Type B pancreatic cell (in vitro differentiated cells): ENCODE measurements around the gene CRYBB1. TPM values are rescaled to one million over a fixed set of nuclear protein-coding genes. Genes with fewer than 3 reads are reported as not detected.
A peak's percentile ranks its signal among the peaks of the same experiment; 100 is the strongest.

Experiments used
- DNase-seq: peaks from one replicate; pipeline ENCODE4 v3.0.0; 2021; ENCODE audit warnings: mixed read lengths; ENCODE audit not compliant: unreplicated experiment; ENCODE audit errors: extremely low spot score
- H3K27ac Mint-ChIP-seq: 2 replicates; pipeline ENCODE4 v1.8.0; 2021; ENCODE audit warnings: mild to moderate bottlenecking, mixed read lengths
- H3K27me3 Mint-ChIP-seq: 2 replicates; pipeline ENCODE4 v1.8.0; 2021; ENCODE audit warnings: mixed read lengths
- H3K36me3 Mint-ChIP-seq: 2 replicates; pipeline ENCODE4 v1.8.0; 2021; ENCODE audit warnings: mixed read lengths
- H3K4me1 Mint-ChIP-seq: one replicate; pipeline ENCODE4 v1.8.0; 2021; ENCODE audit warnings: mixed read lengths; ENCODE audit not compliant: unreplicated experiment
- H3K4me3 Mint-ChIP-seq: 2 replicates; pipeline ENCODE4 v1.8.0; 2021; ENCODE audit warnings: mild to moderate bottlenecking, mixed read lengths
- H3K9me3 Mint-ChIP-seq: 2 replicates; pipeline ENCODE4 v1.8.0; 2021; ENCODE audit warnings: mixed read lengths
- total RNA-seq: library from RNA; stranded (reverse); gene quantifications from 2 replicates; pipeline ENCODE4 v1.2.1, GENCODE V29; 2021; ENCODE audit warnings: low replicate concordance
- TF ChIP-seq, protein P1 (sequence below): fragments of 200-600 bp; sonication (generic); conservative IDR thresholded peaks from 2 replicates; pipeline ENCODE4 v1.5.0; 2021; ENCODE audit warnings: antibody characterized with exemption, mild to moderate bottlenecking

Gene CRYBB1
- total RNA-seq, 1 donor from 2014 or later, result 4.6 TPM

- no peak overlapping the region for H3K4me3 Mint-ChIP-seq
- no peaks in the 10 kb centered on the region for H3K9me3 Mint-ChIP-seq
- peaks cover 94% of the 10 kb centered on the region for H3K27me3 Mint-ChIP-seq
- no peak overlapping the region for H3K27ac Mint-ChIP-seq
- TF ChIP-seq, protein P1, sequence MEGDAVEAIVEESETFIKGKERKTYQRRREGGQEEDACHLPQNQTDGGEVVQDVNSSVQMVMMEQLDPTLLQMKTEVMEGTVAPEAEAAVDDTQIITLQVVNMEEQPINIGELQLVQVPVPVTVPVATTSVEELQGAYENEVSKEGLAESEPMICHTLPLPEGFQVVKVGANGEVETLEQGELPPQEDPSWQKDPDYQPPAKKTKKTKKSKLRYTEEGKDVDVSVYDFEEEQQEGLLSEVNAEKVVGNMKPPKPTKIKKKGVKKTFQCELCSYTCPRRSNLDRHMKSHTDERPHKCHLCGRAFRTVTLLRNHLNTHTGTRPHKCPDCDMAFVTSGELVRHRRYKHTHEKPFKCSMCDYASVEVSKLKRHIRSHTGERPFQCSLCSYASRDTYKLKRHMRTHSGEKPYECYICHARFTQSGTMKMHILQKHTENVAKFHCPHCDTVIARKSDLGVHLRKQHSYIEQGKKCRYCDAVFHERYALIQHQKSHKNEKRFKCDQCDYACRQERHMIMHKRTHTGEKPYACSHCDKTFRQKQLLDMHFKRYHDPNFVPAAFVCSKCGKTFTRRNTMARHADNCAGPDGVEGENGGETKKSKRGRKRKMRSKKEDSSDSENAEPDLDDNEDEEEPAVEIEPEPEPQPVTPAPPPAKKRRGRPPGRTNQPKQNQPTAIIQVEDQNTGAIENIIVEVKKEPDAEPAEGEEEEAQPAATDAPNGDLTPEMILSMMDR, result no peak
- peaks cover 15% of the 10 kb centered on the region for H3K4me1 Mint-ChIP-seq
- no peak for DNase-seq
- H3K36me3 Mint-ChIP-seq, result no peaks in the 10 kb centered on the region
Observed at GRCh38 chr22:26651815-26652214, 34.0 kb upstream of the CRYBB1 start.

- H3K27ac Mint-ChIP-seq, result no peak overlapping the region
- TF ChIP-seq, protein P1, result no peak
- DNase-seq, result no peak
- H3K9me3 Mint-ChIP-seq, result no peaks in the 10 kb centered on the region
- no peaks in the 10 kb centered on the region for H3K36me3 Mint-ChIP-seq
- H3K4me3 Mint-ChIP-seq, result no peak overlapping the region
- H3K4me1 Mint-ChIP-seq, result peaks cover 24% of the 10 kb centered on the region
- peaks cover 94% of the 10 kb centered on the region for H3K27me3 Mint-ChIP-seq
Observed at GRCh38 chr22:26650722-26651421, 33.0 kb upstream of the CRYBB1 start.

DNA sequence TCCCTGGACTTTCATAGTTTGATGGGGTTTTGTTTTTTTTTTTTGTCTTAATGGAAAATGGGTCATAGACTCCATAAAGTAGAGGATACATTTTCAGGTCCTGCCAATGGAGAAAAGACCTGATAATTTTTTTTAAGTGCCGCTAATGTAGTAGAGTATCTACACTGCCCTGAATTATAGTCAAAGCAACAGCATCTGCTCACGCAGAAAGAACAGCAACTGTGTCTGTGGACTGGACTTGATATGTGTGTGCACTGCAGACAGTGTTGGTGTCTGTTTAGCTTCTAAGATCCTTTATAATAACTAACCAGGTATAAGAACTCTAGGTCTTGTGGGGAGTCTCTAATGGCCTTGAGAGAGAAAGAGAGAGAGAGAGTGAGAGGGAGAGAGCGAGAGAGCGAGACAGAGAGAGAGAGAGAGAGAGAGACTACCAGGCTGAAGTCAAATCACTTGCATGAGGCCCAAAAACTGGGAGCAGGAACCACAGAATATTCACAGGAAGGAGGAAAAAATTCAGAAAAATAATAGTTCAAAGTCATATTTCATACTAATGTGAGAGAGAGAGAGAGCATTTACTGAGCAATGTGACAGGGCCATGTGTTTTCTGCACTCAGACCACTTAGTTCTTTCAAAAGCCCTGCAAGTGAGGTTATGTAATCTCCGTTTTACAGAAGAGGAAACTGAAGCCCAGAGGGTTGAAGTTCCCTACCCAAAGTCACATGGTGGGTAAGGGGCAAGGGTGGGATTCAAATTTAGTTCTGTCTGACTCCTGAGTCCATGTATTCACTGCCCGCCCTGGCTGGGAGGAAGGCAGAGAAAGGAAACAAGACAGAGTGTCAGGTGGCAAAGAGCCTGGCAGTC is 30.9 kb upstream of the CRYBB1 start:
- no peaks in the 10 kb centered on the region for H3K36me3 Mint-ChIP-seq
- H3K4me1 Mint-ChIP-seq, result peaks cover 29% of the 10 kb centered on the region
- peaks cover 85% of the 10 kb centered on the region for H3K27me3 Mint-ChIP-seq
- no peak overlapping the region for H3K27ac Mint-ChIP-seq
- H3K9me3 Mint-ChIP-seq, result no peaks in the 10 kb centered on the region
- no peak overlapping the region for H3K4me3 Mint-ChIP-seq
- TF ChIP-seq, protein P1, result no peak
- no peak for DNase-seq

GRCh38 chr22:26648011-26648497 is 30.2 kb upstream of the CRYBB1 start:
- Mint-ChIP-seq H3K27me3 (peaks cover 80% of the 10 kb centered on the region), H3K27ac (no peak overlapping the region), H3K4me1 (peaks cover 29% of the 10 kb centered on the region), H3K9me3 (no peaks in the 10 kb centered on the region), H3K4me3 (no peak overlapping the region), H3K36me3 (no peaks in the 10 kb centered on the region)
- TF ChIP-seq, protein P1, result no peak
- no peak for DNase-seq

GRCh38 chr22:26646158-26646557 is 28.3 kb upstream of the CRYBB1 start:
- H3K4me1 Mint-ChIP-seq, result peaks cover 34% of the 10 kb centered on the region
- peak overlapping the region; percentile 55 for H3K27ac Mint-ChIP-seq
- no peak for DNase-seq
- no peak overlapping the region for H3K4me3 Mint-ChIP-seq
- no peaks in the 10 kb centered on the region for H3K36me3 Mint-ChIP-seq
- H3K27me3 Mint-ChIP-seq, result peaks cover 67% of the 10 kb centered on the region
- no peaks in the 10 kb centered on the region for H3K9me3 Mint-ChIP-seq
- TF ChIP-seq, protein P1, result no peak
